Liver (tissue), 9 donors: Measurements from ENCODE around the gene TSTD2. TPM values are rescaled to one million over a fixed set of nuclear protein-coding genes. Genes with fewer than 3 reads are reported as not detected.

Experiments used
- DNase-seq: peaks from one replicate; pipeline ENCODE4 v3.0.0-alpha.2; 2017; ENCODE audit warnings: low spot score
- H3K27ac ChIP-seq, 2 donors: one replicate each; pipeline ENCODE4 v1.7.0; 2013; ENCODE audit warnings: inconsistent platforms in 2 of 2, low read length in 2 of 2, control low read depth in 1 of 2, low read depth in 1 of 2, mild to moderate bottlenecking in 1 of 2
- H3K27me3 ChIP-seq, 4 donors: one replicate each; pipeline versions ENCODE4 v1.6.1 to v1.7.0; 2013; ENCODE audit warnings: low read length in 3 of 4, inconsistent platforms in 1 of 4, mild to moderate bottlenecking in 1 of 4, moderate library complexity in 1 of 4; ENCODE audit not compliant: control insufficient read depth in 4 of 4, insufficient read depth in 4 of 4
- H3K36me3 ChIP-seq, 4 donors: one replicate each; pipeline versions ENCODE4 v1.6.1 to v1.7.0; 2013; ENCODE audit warnings: low read length in 3 of 4, mild to moderate bottlenecking in 3 of 4, low read depth in 1 of 4, moderate library complexity in 1 of 4; ENCODE audit not compliant: control insufficient read depth in 4 of 4, insufficient read depth in 3 of 4
- H3K4me1 ChIP-seq, 4 donors: one replicate each; pipeline versions ENCODE4 v1.6.1 to v1.7.0; 2013; ENCODE audit warnings: low read length in 3 of 4, mild to moderate bottlenecking in 3 of 4, moderate library complexity in 1 of 4; ENCODE audit not compliant: control insufficient read depth in 4 of 4, insufficient read depth in 4 of 4
- H3K4me3 ChIP-seq, 3 donors: one replicate each; pipeline versions ENCODE4 v1.6.1 to v1.7.0; 2013; ENCODE audit warnings: low read length in 3 of 3, control low read depth in 1 of 3, low read depth in 1 of 3, mild to moderate bottlenecking in 1 of 3
- H3K9ac ChIP-seq, 2 donors: one replicate each; pipeline ENCODE4 v1.7.0; 2013; ENCODE audit warnings: low read length in 2 of 2, mild to moderate bottlenecking in 2 of 2, moderate library complexity in 2 of 2, control low read depth in 1 of 2, low read depth in 1 of 2
- H3K9me3 ChIP-seq, 4 donors: one replicate each; pipeline versions ENCODE4 v1.6.1 to v1.7.0; 2013; ENCODE audit warnings: low read length in 3 of 4; ENCODE audit not compliant: control insufficient read depth in 4 of 4
- ATF3 ChIP-seq: IDR thresholded peaks from 2 replicates; pipeline ENCODE4 v1.6.1; 2016; ENCODE audit warnings: antibody characterized with exemption
- EGR1 ChIP-seq, 2 donors: IDR thresholded peaks; 2 replicates each; pipeline ENCODE4 v1.6.1; 2016 to 2018; ENCODE audit warnings: antibody characterized with exemption in 2 of 2, low read depth in 2 of 2
- FOXA1 ChIP-seq: IDR thresholded peaks from 2 replicates; pipeline ENCODE4 v1.6.1; 2016; ENCODE audit warnings: antibody characterized with exemption
- FOXA2 ChIP-seq: IDR thresholded peaks from 2 replicates; pipeline ENCODE4 v1.6.1; 2016; ENCODE audit warnings: antibody characterized with exemption
- GABPA ChIP-seq, 2 donors: IDR thresholded peaks in 1 of 2; conservative IDR thresholded peaks in 1 of 2; 2 replicates each; pipeline ENCODE4 v1.6.1; 2016; ENCODE audit warnings: antibody characterized with exemption in 2 of 2, mild to moderate bottlenecking in 1 of 2, moderate library complexity in 1 of 2
- HNF4A ChIP-seq, 2 donors: conservative IDR thresholded peaks; 2 replicates each; pipeline ENCODE4 v1.6.1; 2016; ENCODE audit warnings: antibody characterized with exemption in 2 of 2, mild to moderate bottlenecking in 2 of 2
- HNF4G ChIP-seq: IDR thresholded peaks from 2 replicates; pipeline ENCODE4 v1.6.1; 2016; ENCODE audit warnings: antibody characterized with exemption
- JUND ChIP-seq, 2 donors: IDR thresholded peaks; 2 replicates each; pipeline ENCODE4 v1.6.1; 2016; ENCODE audit warnings: antibody characterized with exemption in 2 of 2
- MAX ChIP-seq: IDR thresholded peaks from 2 replicates; pipeline ENCODE4 v1.6.1; 2016; ENCODE audit warnings: antibody characterized with exemption
- NR2F2 ChIP-seq: IDR thresholded peaks from 2 replicates; pipeline ENCODE4 v1.6.1; 2016; ENCODE audit warnings: antibody characterized with exemption
- RAD21 ChIP-seq, 2 donors: IDR thresholded peaks; 2 replicates each; pipeline ENCODE4 v1.6.1; 2016; ENCODE audit warnings: antibody characterized with exemption in 2 of 2, mild to moderate bottlenecking in 2 of 2
- REST ChIP-seq: IDR thresholded peaks from 2 replicates; pipeline ENCODE4 v1.6.1; 2016; ENCODE audit warnings: antibody characterized with exemption, mild to moderate bottlenecking
- RXRA ChIP-seq, 2 donors: IDR thresholded peaks; 2 replicates each; pipeline ENCODE4 v1.6.1; 2017 to 2018; ENCODE audit warnings: antibody characterized with exemption in 2 of 2, mild to moderate bottlenecking in 1 of 2
- SP1 ChIP-seq: IDR thresholded peaks from 2 replicates; pipeline ENCODE4 v1.6.1; 2018; ENCODE audit warnings: antibody characterized with exemption, mild to moderate bottlenecking
- TAF1 ChIP-seq: conservative IDR thresholded peaks from 2 replicates; pipeline ENCODE4 v1.6.1; 2016; ENCODE audit warnings: antibody characterized with exemption, mild to moderate bottlenecking
- YY1 ChIP-seq: IDR thresholded peaks from 2 replicates; pipeline ENCODE4 v1.6.1; 2016; ENCODE audit warnings: antibody characterized with exemption, mild to moderate bottlenecking
- ZBTB33 ChIP-seq: IDR thresholded peaks from 2 replicates; pipeline ENCODE4 v1.6.1; 2016; ENCODE audit warnings: antibody characterized with exemption
- WGBS: extraction: QIAGEN DNeasy Blood & Tissue Kit; methylation state at CpG from one replicate; pipeline ENCODE4 v1.1.7; 2013; 5-methylcytosine and 5-hydroxymethylcytosine counted together
- polyA plus RNA-seq, 2 donors: library from polyadenylated mRNA; stranded (reverse) in 1 of 2; unstranded in 1 of 2; fragments of 200-250 nt in 1 of 2; fragments of >200 nt in 1 of 2; fragmentation: Nextera tagmentation in 1 of 2; extraction: Ambion mirVana in 1 of 2; gene quantifications; one replicate each; pipeline versions ENCODE4 v1.2.1 to v1.2.3, GENCODE V29; 2013 to 2015
- total RNA-seq, 2 donors: library from RNA; depleted of rRNA; stranded (reverse); fragments of >200 nt; gene quantifications; one replicate each; pipeline ENCODE4 v1.2.3, GENCODE V29; 2014
- TF ChIP-seq, protein P1 (sequence below): fragments of 150-350 bp; IDR thresholded peaks from 2 replicates; pipeline ENCODE4 v1.5.1; 2017; ENCODE audit warnings: improper control_type of control experiment, low read depth, low read length; ENCODE audit not compliant: missing input control
- donor health status: healthy.
- donor health status: healthy.
- donor health status: healthy.
- donor health status: healthy.
- donor health status: healthy.

Gene TSTD2
- total and polyA plus RNA-seq, 4 donors = 4.6 to 13.8 (median 7.1) TPM

GRCh38 chr9:97571664-97572063 is 61.5 kb downstream of the TSTD2 start:
- Histone ChIP-seq H3K4me3 (no peak overlapping the region), H3K9me3 (no peaks in the 10 kb centered on the region), H3K9ac (no peak overlapping the region), H3K4me1 (peaks cover 5 to 23% (median 12%) of the 10 kb centered on the region in 4 donors), H3K27ac (no peak overlapping the region), H3K36me3 (peaks cover 0 to 2% (median 0%) of the 10 kb centered on the region in 4 donors), H3K27me3 (no peaks in the 10 kb centered on the region)
- no peak for DNase-seq
- no peak for TF ChIP-seq RXRA (IDR thresholded peaks at IDR 0.05)
- TF ChIP-seq TAF1 = no peak
- TF ChIP-seq HNF4A (conservative IDR thresholded peaks at IDR 0.05) = no peak
- TF ChIP-seq REST = no peak
- no peak for TF ChIP-seq JUND (IDR thresholded peaks at IDR 0.05)
- no peak for TF ChIP-seq MAX
- no peak for TF ChIP-seq RAD21 (IDR thresholded peaks at IDR 0.05)
- TF ChIP-seq ZBTB33 = no peak
- TF ChIP-seq, protein P1, sequence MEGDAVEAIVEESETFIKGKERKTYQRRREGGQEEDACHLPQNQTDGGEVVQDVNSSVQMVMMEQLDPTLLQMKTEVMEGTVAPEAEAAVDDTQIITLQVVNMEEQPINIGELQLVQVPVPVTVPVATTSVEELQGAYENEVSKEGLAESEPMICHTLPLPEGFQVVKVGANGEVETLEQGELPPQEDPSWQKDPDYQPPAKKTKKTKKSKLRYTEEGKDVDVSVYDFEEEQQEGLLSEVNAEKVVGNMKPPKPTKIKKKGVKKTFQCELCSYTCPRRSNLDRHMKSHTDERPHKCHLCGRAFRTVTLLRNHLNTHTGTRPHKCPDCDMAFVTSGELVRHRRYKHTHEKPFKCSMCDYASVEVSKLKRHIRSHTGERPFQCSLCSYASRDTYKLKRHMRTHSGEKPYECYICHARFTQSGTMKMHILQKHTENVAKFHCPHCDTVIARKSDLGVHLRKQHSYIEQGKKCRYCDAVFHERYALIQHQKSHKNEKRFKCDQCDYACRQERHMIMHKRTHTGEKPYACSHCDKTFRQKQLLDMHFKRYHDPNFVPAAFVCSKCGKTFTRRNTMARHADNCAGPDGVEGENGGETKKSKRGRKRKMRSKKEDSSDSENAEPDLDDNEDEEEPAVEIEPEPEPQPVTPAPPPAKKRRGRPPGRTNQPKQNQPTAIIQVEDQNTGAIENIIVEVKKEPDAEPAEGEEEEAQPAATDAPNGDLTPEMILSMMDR = no peak
- TF ChIP-seq ATF3 = no peak
- TF ChIP-seq NR2F2 = no peak
- TF ChIP-seq EGR1 (IDR thresholded peaks at IDR 0.05; ENCODE audit: low read depth in 2 of 2) = no peak
- TF ChIP-seq FOXA1 = no peak
- no peak for TF ChIP-seq SP1
- no peak for TF ChIP-seq GABPA (IDR thresholded peaks at IDR 0.05 in 1 of 2, conservative IDR thresholded peaks at IDR 0.05 in 1 of 2)
- no peak for TF ChIP-seq FOXA2
- no peak for TF ChIP-seq HNF4G
- no peak for TF ChIP-seq YY1
- 82% methylated on average over 1 of the region's 1 CpG for WGBS
